Thyroid gland (tissue), 4 donors: ENCODE results near the gene FBXL7.

Experiments used
- POLR2A ChIP-seq, 2 donors: fragments of 450-650 bp; IDR thresholded peaks; one replicate each; pipeline ENCODE4 v1.6.1; 2017; ENCODE audit warnings: antibody characterized with exemption in 2 of 2, mild to moderate bottlenecking in 2 of 2, moderate library complexity in 1 of 2
- TF ChIP-seq, protein P1 (sequence below), 6 experiments: fragments of 200-600 bp in 3 of 6; fragments of 450-650 bp in 3 of 6; sonication (generic) in 3 of 6; IDR thresholded peaks; one replicate each; pipeline ENCODE4 v1.5.1; 2016 to 2019; ENCODE audit warnings: antibody characterized with exemption in 6 of 6, mild to moderate bottlenecking in 2 of 6, inconsistent platforms in 1 of 6, moderate library complexity in 1 of 6

DNA sequence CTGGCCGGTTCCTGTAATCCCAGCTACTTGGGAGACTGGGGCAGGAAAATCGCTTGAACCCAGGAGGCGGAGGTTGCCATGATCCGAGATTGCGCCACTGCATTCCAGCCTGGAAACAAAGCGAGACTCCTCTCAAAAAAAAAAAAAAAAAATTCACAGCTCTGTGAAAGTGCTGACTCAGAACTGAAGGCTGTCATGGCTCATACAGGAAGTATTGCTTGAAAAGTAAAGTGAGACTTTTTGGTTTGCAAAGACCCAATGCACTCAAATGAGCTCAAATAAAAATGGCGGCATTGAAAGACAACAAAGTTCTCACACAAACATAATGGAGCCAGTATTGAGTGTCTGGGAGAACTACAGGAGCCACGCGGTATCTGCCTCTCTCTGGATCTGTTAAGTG lies 202.1 kb downstream of the FBXL7 start:
- TF ChIP-seq, protein P1, sequence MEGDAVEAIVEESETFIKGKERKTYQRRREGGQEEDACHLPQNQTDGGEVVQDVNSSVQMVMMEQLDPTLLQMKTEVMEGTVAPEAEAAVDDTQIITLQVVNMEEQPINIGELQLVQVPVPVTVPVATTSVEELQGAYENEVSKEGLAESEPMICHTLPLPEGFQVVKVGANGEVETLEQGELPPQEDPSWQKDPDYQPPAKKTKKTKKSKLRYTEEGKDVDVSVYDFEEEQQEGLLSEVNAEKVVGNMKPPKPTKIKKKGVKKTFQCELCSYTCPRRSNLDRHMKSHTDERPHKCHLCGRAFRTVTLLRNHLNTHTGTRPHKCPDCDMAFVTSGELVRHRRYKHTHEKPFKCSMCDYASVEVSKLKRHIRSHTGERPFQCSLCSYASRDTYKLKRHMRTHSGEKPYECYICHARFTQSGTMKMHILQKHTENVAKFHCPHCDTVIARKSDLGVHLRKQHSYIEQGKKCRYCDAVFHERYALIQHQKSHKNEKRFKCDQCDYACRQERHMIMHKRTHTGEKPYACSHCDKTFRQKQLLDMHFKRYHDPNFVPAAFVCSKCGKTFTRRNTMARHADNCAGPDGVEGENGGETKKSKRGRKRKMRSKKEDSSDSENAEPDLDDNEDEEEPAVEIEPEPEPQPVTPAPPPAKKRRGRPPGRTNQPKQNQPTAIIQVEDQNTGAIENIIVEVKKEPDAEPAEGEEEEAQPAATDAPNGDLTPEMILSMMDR (IDR thresholded peaks at IDR 0.05), result no peak
- no peak for TF ChIP-seq POLR2A (IDR thresholded peaks at IDR 0.05)
